GM21825 (cell line): ENCODE data around the gene DLGAP1.
"Not testable (repeated sequence)": the region's sequence is repeated elsewhere in the genome, so short reads cannot be mapped to it uniquely, and the experiment has no call there.

Experiments
- ATAC-seq: cut with Tn5 transposase; IDR thresholded peaks from one replicate; pipeline ENCODE4 v1.9.1; 2021; ENCODE audit warnings: mild to moderate bottlenecking, moderate library complexity; ENCODE audit not compliant: unreplicated experiment

The DLGAP1 gene

DNA sequence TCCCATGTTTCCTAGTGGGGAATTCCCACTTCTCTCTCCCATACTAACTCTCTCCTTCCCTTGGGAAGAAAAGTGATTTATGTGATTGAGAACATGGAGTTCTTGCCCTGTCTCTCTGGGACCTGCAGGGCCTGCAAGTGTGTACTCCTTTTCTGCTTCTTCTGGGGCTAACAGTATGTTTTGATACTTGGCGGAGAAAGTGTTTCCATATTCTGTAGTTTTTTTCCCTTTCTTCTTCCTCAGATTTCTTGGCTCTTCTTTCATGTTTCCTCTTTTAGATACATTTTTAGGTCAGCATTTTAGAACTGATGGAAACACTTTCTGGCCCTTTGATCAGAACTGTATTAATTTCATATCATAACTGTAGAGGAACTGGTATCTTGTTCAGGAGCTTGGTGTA is 352.2 kb downstream of the DLGAP1 start:
- no peak for ATAC-seq

DNA sequence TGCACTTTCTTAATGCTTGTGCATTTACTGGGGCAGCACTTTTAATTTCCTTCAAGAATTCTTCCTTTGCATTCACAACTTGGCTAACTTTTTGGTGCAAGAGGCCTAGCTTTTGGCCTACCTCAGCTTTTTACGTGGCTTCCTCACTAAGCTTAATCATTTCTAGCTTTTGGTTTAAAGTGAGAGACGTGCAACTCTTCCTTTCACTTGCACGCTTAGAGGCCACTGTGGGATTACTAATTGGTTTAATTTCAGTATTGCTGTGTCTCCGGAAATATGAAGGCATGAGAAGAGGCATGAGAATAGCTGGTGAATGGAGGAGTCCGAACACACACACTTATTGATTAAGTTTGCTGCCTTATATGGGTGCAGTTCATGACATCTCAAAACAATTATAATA is 354.1 kb downstream of the DLGAP1 start:
- no peak for ATAC-seq

GRCh38 chr18:4096486-4096885 is 358.6 kb downstream of the DLGAP1 start:
- no peak for ATAC-seq

DNA sequence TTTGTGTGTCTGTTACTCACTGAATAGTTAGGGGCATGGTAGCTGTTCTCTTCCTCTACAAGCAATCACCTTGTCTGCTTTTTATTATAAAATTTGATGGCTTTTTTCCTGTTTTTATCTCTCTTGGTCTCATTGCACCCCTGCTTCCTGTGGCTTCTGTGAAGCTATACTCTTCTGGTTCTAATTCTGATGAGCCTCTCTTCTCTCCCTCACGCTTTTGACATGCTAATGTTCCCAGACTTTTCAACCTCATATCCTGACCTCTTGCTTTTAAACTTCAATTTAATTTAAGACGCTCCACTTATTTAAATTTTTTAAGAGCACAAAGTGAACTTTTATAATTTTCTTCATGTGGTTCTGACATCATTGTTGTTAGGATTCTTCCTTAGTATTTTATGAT is 361.4 kb downstream of the DLGAP1 start:
- ATAC-seq, result no peak

- no peak for ATAC-seq
Observed at GRCh38 chr18:4084382-4084900, 370.7 kb downstream of the DLGAP1 start.

GRCh38 chr18:4078246-4078645 is 376.9 kb downstream of the DLGAP1 start:
- no peak for ATAC-seq

DNA sequence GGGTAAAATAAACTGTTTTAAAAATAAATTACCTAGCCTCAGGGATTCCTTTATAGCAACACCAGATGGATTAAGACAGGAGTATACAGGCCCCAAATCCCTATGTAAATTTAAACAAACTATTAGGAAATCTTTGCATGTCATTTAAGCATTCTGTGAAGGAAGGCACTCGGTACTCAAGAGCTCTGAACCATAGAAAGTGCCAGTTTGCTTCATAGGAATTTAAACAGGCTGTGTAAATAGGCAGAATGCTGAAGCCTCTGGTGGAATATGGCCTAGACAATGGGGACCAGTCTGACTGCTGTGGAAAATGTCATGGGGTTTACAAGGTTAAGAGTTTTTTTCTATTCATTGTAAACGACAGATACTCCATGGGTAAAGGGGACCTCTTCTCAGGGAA is 377.4 kb downstream of the DLGAP1 start:
- ATAC-seq, result no peak

DNA sequence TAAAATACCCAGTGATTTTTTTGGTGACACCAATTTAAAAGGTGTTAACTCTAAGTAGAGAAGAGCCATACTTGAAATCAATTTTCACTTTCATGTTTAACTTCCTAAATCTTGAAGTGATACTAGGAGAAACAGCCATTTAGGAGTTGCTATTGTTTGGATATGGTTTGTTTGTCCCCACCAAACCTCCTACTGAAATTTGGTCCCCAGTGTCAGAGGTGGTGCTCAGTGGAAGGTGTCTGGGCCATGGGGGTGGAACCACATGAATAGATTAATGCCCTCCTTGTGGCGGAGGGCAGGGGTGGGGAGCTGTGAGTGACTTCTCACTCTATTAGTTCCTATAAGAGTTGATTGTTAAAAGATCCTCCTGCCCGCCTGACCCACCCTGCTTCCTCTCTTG is 377.9 kb downstream of the DLGAP1 start:
- no peak for ATAC-seq

DNA sequence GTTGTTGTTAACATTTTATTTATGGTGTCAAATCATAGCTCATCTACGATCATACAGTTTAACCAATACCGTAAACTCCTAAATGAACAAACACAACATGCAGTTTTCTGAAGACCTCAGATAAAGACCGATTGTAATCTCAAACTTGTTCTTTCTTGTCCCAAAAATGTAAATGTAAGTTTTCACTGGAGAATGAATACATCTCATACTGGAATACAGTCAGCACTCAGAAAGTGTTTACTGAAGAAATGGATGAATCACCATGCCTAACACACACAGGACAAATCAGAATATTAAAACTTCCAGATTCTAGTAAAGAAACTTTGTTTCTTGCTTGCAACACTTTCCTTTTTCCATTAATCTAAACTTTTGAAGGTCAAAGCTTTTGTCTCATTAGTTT is 380.5 kb downstream of the DLGAP1 start:
- no peak for ATAC-seq

DNA sequence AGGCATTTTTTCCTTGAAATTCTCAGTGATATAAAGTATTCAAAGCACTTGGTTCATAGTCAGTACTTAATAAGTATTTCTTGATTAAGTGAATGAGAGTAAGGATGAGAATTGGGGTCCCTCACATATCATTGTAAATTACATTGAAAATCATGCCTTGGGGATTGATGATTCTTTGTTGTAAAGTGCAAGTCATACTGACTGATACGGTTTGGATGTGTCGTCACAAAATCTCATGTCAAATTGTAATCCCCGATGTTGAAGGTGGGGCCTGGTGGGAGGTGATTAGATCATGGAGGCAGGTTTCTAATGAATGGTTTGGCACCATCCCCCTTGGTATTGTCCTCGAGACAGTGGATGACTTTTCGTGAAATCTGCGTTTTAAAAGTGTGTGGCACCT is 385.9 kb downstream of the DLGAP1 start:
- no peak for ATAC-seq

- ATAC-seq, result peak; percentile 70
Observed at GRCh38 chr18:4068552-4069158, 386.5 kb downstream of the DLGAP1 start.

DNA sequence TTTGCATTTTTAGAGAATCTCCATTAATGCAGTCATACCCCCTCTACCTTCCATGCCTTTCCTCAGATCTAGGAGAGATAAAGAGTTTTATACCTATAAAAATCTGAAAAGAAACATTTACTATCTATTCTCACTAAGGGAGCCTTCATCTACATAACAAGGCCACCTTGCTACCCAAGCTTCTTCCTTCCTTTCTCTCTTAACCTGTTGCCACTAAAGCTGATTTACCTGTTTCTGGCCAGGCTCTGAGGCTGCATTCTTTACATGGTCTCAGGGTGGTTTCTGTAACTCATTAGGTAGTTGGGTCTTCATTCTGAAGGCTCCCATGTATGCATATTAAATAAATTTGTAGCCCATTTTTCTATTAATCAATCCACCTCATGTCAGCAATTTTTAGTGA is 391.6 kb downstream of the DLGAP1 start:
- no peak for ATAC-seq

GRCh38 chr18:4060427-4061281 is 394.5 kb downstream of the DLGAP1 start:
- ATAC-seq, result no peak

- no peak for ATAC-seq
Observed at GRCh38 chr18:4058179-4058578, 396.9 kb downstream of the DLGAP1 start.

- ATAC-seq, result no peak
Observed at GRCh38 chr18:4040391-4041092, 414.6 kb downstream of the DLGAP1 start.

DNA sequence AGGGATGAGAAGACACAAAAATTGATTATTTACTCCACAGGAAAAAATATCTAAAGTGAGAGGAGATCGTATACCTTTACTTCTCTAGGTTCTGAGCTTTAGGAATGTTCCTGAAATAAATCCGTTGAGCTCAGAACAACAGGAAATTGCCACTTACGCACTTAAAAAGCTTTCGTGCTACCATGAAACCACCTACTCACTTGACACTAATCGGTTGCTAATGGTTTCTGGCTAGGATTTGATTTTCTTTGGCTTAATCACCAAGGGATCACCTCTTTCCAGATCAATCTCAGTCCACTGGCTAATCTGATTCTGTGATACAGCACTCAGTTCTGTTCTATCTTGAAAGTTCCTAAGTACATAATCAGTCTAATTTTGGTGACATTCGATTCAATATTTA is 419.6 kb downstream of the DLGAP1 start:
- ATAC-seq, result no peak

- ATAC-seq, result not testable (repeated sequence)
Observed at GRCh38 chr18:4034815-4035214, 420.3 kb downstream of the DLGAP1 start.

DNA sequence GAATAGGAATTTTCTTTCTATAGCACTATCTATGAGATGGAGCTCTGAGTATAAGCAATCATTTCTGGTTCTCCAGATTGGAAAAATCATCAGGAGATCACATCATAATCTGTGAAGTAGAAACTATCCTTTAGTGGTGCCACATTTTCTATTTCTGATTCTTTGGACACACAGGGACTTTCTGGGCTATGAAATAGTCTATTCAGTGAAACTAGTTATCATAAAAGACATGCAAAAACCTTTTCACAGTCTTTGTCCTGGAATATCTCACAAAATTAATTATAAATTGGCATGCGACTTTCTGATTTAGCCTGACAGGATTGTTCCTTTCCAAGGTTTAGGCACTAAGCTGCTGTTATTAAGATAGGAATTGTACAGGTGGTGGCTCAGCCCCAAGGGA is 428.6 kb downstream of the DLGAP1 start:
- ATAC-seq, result no peak

GRCh38 chr18:4024702-4025101 is 430.4 kb downstream of the DLGAP1 start:
- ATAC-seq, result no peak

DNA sequence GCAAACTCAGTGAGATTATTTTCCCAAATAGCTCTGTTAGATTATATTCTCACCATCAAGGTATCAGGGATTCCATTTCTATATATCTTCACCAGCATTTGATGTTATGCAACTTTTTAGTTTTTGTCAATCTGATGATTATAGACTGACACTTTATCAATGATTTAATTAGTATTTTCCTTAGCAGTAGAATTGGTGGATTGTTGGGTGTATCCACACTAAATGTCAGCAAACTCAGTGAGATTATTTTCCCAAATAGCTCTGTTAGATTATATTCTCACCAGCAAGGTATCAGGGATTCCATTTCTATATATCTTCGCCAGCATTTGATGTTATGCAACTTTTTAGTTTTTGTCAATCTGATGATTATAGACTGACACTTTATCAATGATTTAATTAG is 432.4 kb downstream of the DLGAP1 start:
- ATAC-seq, result not testable (repeated sequence)

- ATAC-seq, result no peak
Observed at GRCh38 chr18:4020026-4020425, 435.1 kb downstream of the DLGAP1 start.

DNA sequence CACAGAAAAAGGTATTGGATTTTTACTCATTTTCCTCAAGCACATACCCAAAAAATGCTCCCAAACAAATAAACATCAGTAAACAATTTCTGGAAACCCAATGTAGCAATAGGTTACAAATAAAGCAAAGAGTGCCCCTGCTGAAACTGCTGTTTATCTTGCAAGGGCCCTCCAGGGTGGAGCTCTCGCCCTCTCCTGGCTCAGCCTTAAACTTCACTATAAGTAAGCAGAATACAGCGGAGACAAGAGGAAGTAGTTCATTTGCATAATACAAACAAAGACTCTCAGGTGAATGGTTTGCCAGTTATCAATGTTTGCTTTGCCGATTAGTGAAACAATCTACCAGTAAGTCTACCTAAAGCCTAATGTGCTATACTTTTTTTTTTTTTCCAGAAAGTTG is 437.6 kb downstream of the DLGAP1 start:
- peak; percentile 88 for ATAC-seq
